Activated naive CD8-positive, alpha-beta T cell (primary cell): ENCODE measurements around the gene MINDY3.
"Not testable (repeated sequence)": the region's sequence is repeated elsewhere in the genome, so short reads cannot be mapped to it uniquely, and the experiment has no call there.

ENCODE experiments used
- H3K27ac Mint-ChIP-seq: one replicate; pipeline ENCODE4 v1.8.0; 2021; ENCODE audit warnings: mixed read lengths
- H3K27me3 Mint-ChIP-seq: one replicate; pipeline ENCODE4 v1.8.0; 2021; ENCODE audit warnings: mixed read lengths
- H3K36me3 Mint-ChIP-seq: one replicate; pipeline ENCODE4 v1.8.0; 2021; ENCODE audit warnings: mixed read lengths
- H3K4me1 Mint-ChIP-seq: one replicate; pipeline ENCODE4 v1.8.0; 2021; ENCODE audit warnings: low read depth, mixed read lengths
- H3K4me3 Mint-ChIP-seq: one replicate; pipeline ENCODE4 v1.8.0; 2021; ENCODE audit warnings: mild to moderate bottlenecking, mixed read lengths
- H3K9me3 Mint-ChIP-seq: one replicate; pipeline ENCODE4 v1.8.0; 2021; ENCODE audit warnings: low read depth, mixed read lengths

Gene MINDY3

DNA sequence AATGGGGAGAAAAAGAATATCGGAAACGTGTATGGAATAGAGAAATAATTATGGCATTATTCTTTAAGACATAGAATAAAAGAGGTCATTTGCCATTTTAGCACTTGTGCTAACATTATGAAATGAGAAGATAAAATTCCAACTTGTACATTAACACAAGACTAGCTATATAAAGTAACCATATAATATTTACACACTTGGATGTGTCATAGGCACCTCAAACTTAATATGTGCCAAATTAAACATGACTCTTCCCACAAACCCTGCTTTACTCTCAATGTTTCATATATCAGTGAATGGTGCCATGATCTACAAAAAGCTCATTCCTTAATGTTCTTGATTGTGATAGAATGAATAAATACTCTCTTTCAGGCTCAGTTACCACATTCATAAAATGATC lies 4.1 kb upstream of the MINDY3 start:
- Mint-ChIP-seq H3K36me3 (peaks cover 4% of the 10 kb centered on the region), H3K4me1 (peaks cover 13% of the 10 kb centered on the region), H3K4me3 (no peak overlapping the region), H3K27me3 (peaks cover 40% of the 10 kb centered on the region), H3K9me3 (no peaks in the 10 kb centered on the region), H3K27ac (no peak overlapping the region)

GRCh38 chr10:15863733-15864132 lies 3.4 kb upstream of the MINDY3 start:
- Mint-ChIP-seq H3K27ac (no peak overlapping the region), H3K4me1 (peaks cover 19% of the 10 kb centered on the region), H3K4me3 (no peak overlapping the region), H3K27me3 (peaks cover 39% of the 10 kb centered on the region), H3K36me3 (peaks cover 4% of the 10 kb centered on the region), H3K9me3 (no peaks in the 10 kb centered on the region)

GRCh38 chr10:15863323-15863722 lies 3.0 kb upstream of the MINDY3 start:
- H3K36me3 Mint-ChIP-seq: peaks cover 4% of the 10 kb centered on the region
- no peaks in the 10 kb centered on the region for H3K9me3 Mint-ChIP-seq
- H3K4me1 Mint-ChIP-seq: peaks cover 24% of the 10 kb centered on the region
- peaks cover 36% of the 10 kb centered on the region for H3K27me3 Mint-ChIP-seq
- no peak overlapping the region for H3K27ac Mint-ChIP-seq
- H3K4me3 Mint-ChIP-seq: no peak overlapping the region

GRCh38 chr10:15860692-15861201 lies 440 bp upstream of the MINDY3 start:
- Mint-ChIP-seq H3K4me3 (peak overlapping the region; percentile 99), H3K36me3 (peaks cover 7% of the 10 kb centered on the region), H3K27me3 (peaks cover 14% of the 10 kb centered on the region), H3K27ac (peak overlapping the region; percentile 92), H3K4me1 (peaks cover 45% of the 10 kb centered on the region), H3K9me3 (no peaks in the 10 kb centered on the region)

GRCh38 chr10:15859509-15859905 lies 800 bp downstream of the MINDY3 start:
- Mint-ChIP-seq H3K4me1 (peaks cover 56% of the 10 kb centered on the region), H3K27ac (peak overlapping the region; percentile 92), H3K4me3 (peak overlapping the region; percentile 99), H3K9me3 (no peaks in the 10 kb centered on the region), H3K27me3 (peaks cover 7% of the 10 kb centered on the region), H3K36me3 (peaks cover 9% of the 10 kb centered on the region)

DNA sequence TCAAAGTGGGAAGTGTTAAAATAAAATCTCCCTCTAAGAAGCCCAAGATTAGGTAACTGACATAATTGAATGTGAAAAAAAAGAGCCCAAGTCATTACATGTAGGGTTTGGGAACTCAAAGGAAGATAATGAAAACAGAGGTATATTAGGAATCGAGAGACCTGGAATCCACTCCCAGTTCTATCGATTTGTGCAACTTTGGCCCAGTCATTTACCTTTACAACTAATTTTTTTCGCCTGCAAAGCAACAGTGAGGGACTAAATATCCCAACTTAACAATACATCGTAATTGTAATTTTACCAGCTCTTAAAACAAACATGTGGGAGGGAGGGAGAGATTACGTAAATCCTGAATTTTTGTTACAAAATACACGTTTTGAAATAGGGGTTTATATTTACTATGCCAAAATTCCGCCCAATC lies 1.4 kb downstream of the MINDY3 start:
- H3K36me3 Mint-ChIP-seq: peaks cover 12% of the 10 kb centered on the region
- H3K27me3 Mint-ChIP-seq: peaks cover 3% of the 10 kb centered on the region
- peak overlapping the region; percentile 99 for H3K4me3 Mint-ChIP-seq
- no peaks in the 10 kb centered on the region for H3K9me3 Mint-ChIP-seq
- H3K27ac Mint-ChIP-seq: no peak overlapping the region
- peaks cover 59% of the 10 kb centered on the region for H3K4me1 Mint-ChIP-seq

GRCh38 chr10:15857107-15857575 lies 3.2 kb downstream of the MINDY3 start:
- H3K4me3 Mint-ChIP-seq: peak overlapping the region; percentile 35
- H3K36me3 Mint-ChIP-seq: peaks cover 17% of the 10 kb centered on the region
- H3K27me3 Mint-ChIP-seq: no peaks in the 10 kb centered on the region
- H3K4me1 Mint-ChIP-seq: peaks cover 66% of the 10 kb centered on the region
- no peak overlapping the region for H3K27ac Mint-ChIP-seq
- H3K9me3 Mint-ChIP-seq: peaks cover 1% of the 10 kb centered on the region

DNA sequence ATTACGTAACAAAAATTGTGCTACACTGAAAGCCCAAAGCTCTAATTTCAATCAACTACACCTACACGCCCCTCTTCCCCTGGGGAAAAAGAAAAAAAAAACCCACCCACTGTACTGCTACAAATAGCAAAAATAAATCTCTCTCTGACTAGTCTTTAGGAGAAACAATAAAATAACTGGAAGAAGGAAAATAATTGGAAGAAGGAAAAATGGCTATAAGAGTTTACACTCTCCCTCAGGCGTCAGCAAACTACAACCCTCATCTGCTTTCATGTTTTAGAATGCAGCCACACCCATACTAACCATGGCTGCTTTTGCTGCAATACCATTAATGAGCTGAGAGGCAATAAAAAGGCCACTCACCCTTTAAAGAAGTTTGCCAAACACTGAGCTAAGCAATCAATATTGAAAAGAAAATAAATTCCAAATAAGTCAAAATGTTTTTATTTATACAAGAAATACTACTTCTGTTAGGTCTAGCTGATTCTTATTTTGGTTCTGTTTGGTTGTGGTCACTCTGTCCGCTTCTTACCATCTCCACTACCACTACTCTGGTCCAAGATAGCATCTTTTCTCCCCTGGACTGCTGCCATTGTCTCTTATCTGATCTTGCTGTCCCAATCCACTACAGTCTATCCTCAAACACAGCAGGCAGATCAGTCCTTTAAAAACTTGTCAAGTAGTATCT lies 3.8 kb downstream of the MINDY3 start:
- Mint-ChIP-seq H3K9me3 (peaks cover 8% of the 10 kb centered on the region), H3K27me3 (no peaks in the 10 kb centered on the region), H3K4me3 (no peak overlapping the region), H3K36me3 (peaks cover 23% of the 10 kb centered on the region), H3K4me1 (peaks cover 69% of the 10 kb centered on the region), H3K27ac (no peak overlapping the region)

- peaks cover 63% of the 10 kb centered on the region for H3K4me1 Mint-ChIP-seq
Observed at GRCh38 chr10:15853800-15854199, 6.5 kb downstream of the MINDY3 start.

DNA sequence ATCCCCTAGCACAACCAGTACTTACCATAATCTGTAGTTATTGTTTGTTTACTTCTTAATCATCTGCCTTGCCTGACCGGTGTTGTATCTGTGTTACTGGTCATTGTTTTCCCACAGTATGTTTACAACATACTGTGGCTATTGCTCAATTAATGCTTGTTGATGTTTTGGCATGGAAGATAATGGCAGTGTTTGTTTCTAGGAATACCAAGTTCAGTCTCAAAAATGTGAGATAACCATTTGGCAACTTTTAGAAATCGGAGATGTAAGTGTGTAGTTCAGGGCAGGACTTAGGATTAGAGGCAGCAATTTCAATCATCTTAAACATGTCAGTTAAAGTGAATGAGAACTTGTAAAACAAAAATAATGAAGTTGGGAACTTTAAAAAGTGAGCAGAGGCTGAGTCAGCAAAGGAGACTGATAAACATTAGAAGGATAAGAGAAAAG lies 8.2 kb downstream of the MINDY3 start:
- peaks cover 45% of the 10 kb centered on the region for H3K36me3 Mint-ChIP-seq
- H3K27me3 Mint-ChIP-seq: no peaks in the 10 kb centered on the region
- H3K4me3 Mint-ChIP-seq: no peak overlapping the region
- no peak overlapping the region for H3K27ac Mint-ChIP-seq
- peaks cover 52% of the 10 kb centered on the region for H3K4me1 Mint-ChIP-seq
- peaks cover 22% of the 10 kb centered on the region for H3K9me3 Mint-ChIP-seq

More at GRCh38 chr10:15853800-15854199, 6.5 kb downstream of the MINDY3 start:
- H3K4me3 Mint-ChIP-seq: no peak overlapping the region
- no peaks in the 10 kb centered on the region for H3K27me3 Mint-ChIP-seq
- peaks cover 42% of the 10 kb centered on the region for H3K36me3 Mint-ChIP-seq
- H3K9me3 Mint-ChIP-seq: peaks cover 22% of the 10 kb centered on the region
- no peak overlapping the region for H3K27ac Mint-ChIP-seq

DNA sequence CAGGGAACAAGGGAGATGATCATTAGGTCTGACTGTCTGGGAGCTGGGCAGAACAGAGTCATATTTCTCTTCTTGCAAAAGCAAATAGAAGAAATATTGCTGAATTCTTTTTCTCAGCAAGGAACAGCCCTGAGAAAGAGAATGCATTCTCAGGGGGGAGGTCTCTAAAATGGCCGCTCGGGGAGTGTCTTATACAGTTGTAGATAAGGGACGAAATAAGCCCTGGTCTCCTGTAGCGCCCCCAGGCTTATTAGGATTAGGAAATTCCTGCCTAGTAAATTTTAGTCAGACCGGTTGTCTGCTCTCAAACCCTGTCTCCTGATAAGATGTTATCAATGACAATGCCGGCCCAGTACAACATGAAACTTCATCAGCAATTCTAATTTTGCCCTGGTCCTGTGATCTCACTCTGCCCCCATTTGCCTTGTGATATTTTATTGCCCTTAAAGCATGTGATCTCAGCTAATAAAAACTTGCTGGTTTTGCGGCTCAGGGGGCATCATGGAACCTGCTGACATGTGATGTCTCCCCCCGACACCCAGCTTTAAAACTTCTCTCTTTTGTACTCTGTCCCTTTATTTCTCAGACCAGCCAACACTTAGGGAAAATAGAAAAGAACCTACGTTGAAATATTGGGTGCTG lies 9.8 kb downstream of the MINDY3 start:
- Mint-ChIP-seq H3K36me3 (peaks cover 39% of the 10 kb centered on the region), H3K9me3 (peaks cover 22% of the 10 kb centered on the region), H3K4me1 (peaks cover 44% of the 10 kb centered on the region)
- not testable (repeated sequence) for H3K27ac Mint-ChIP-seq, H3K4me3 Mint-ChIP-seq, H3K27me3 Mint-ChIP-seq

GRCh38 chr10:15849316-15849715 lies 11.0 kb downstream of the MINDY3 start:
- peaks cover 22% of the 10 kb centered on the region for H3K9me3 Mint-ChIP-seq
- no peaks in the 10 kb centered on the region for H3K27me3 Mint-ChIP-seq
- peaks cover 37% of the 10 kb centered on the region for H3K4me1 Mint-ChIP-seq
- no peak overlapping the region for H3K4me3 Mint-ChIP-seq
- H3K36me3 Mint-ChIP-seq: peaks cover 36% of the 10 kb centered on the region
- H3K27ac Mint-ChIP-seq: no peak overlapping the region

DNA sequence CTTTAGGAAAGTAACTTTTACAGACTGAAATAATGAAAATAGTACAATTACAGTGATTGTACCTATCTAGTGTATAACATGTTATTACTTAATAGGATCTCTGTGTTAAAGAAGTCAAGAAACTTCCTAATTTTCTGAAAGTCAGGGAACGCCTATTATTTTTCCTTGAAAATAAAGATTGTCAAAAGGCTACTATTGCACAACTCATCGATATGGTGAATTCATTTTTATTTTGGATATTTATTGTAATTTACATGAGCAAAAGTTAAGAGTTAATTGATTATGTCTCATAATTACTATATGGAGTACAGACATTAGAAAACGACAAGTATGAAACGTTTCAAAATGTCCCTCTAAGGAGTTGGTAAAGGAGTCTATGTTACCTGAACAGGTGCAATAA lies 12.8 kb downstream of the MINDY3 start:
- Mint-ChIP-seq H3K4me3 (no peak overlapping the region), H3K36me3 (peaks cover 34% of the 10 kb centered on the region), H3K27me3 (no peaks in the 10 kb centered on the region), H3K9me3 (peaks cover 22% of the 10 kb centered on the region), H3K27ac (no peak overlapping the region), H3K4me1 (peaks cover 47% of the 10 kb centered on the region)

- Mint-ChIP-seq H3K9me3 (no peaks in the 10 kb centered on the region), H3K27me3 (no peaks in the 10 kb centered on the region), H3K36me3 (peaks cover 14% of the 10 kb centered on the region), H3K4me3 (no peak overlapping the region), H3K4me1 (peaks cover 39% of the 10 kb centered on the region), H3K27ac (no peak overlapping the region)
Observed at GRCh38 chr10:15844517-15844916, 15.8 kb downstream of the MINDY3 start.

- no peak overlapping the region for H3K27ac Mint-ChIP-seq
- H3K4me1 Mint-ChIP-seq: peaks cover 34% of the 10 kb centered on the region
- peaks cover 10% of the 10 kb centered on the region for H3K36me3 Mint-ChIP-seq
- no peaks in the 10 kb centered on the region for H3K27me3 Mint-ChIP-seq
- H3K9me3 Mint-ChIP-seq: no peaks in the 10 kb centered on the region
- H3K4me3 Mint-ChIP-seq: no peak overlapping the region
Observed at GRCh38 chr10:15843695-15844094, 16.6 kb downstream of the MINDY3 start.
